HepG2 (cell line): ENCODE results near the gene EID1. TPM values are rescaled to one million over a fixed set of nuclear protein-coding genes. Genes with fewer than 3 reads are reported as not detected.
A peak's percentile ranks its signal among the peaks of the same experiment; 100 is the strongest.

Experiments
- GABPB1 ChIP-seq: IDR thresholded peaks from 2 replicates; pipeline ENCODE4 v1.6.1; 2016; ENCODE audit warnings: mild to moderate bottlenecking, missing genetic modification reagents, moderate library complexity, missing compliant biosample characterization
- HNRNPLL ChIP-seq: fragments of 200-400 bp; formaldehyde crosslinking; IDR thresholded peaks from 2 replicates; pipeline ENCODE4 v1.6.1; 2017; ENCODE audit warnings: mild to moderate bottlenecking, low read depth, low read length; ENCODE audit not compliant: poor library complexity, severe bottlenecking
- MAX ChIP-seq: IDR thresholded peaks from 2 replicates; pipeline ENCODE4 v1.6.1; 2012; ENCODE audit warnings: inconsistent platforms
- PBX2 ChIP-seq: IDR thresholded peaks from 2 replicates; pipeline ENCODE4 v1.6.1; 2016; ENCODE audit warnings: control low read depth
- SRSF1 ChIP-seq: fragments of 200-400 bp; formaldehyde crosslinking; optimal IDR thresholded peaks from 2 replicates; pipeline ENCODE3; 2017; ENCODE audit warnings: mild to moderate bottlenecking, low read depth, low read length, moderate library complexity
- ZBTB38 ChIP-seq: sonication (generic); formaldehyde crosslinking; IDR thresholded peaks from 2 replicates; pipeline ENCODE4 v1.5.1; 2020; ENCODE audit warnings: mild to moderate bottlenecking, missing genetic modification reagents
- ZNF549 ChIP-seq: sonication (generic); formaldehyde crosslinking; IDR thresholded peaks from 2 replicates; pipeline ENCODE4 v1.5.0; 2020; ENCODE audit warnings: missing genetic modification reagents
- ZNF687 ChIP-seq: sonication (generic); formaldehyde crosslinking; IDR thresholded peaks from 2 replicates; pipeline ENCODE4 v1.5.1; 2020; ENCODE audit warnings: mild to moderate bottlenecking, missing genetic modification reagents, moderate library complexity
- polyA plus RNA-seq, 8 experiments: library from polyadenylated mRNA; depleted of rRNA in 3 of 8; stranded (reverse) in 7 of 8; unstranded in 1 of 8; fragments of >200 nt; fragmentation: Illumina TruSeq in 4 of 8; extraction: Trizol in 4 of 8; gene quantifications; 2 replicates each; pipeline versions ENCODE4 v1.2.1 to v1.2.3, GENCODE V29; 2011 to 2016; ENCODE audit warnings: low read depth in 4 of 8, missing spikeins in 1 of 8, mixed read lengths in 1 of 8; ENCODE audit not compliant: insufficient read depth in 1 of 8
- total RNA-seq, 5 experiments: library from RNA; depleted of rRNA; stranded (reverse); fragments of >200 nt; fragmentation: Illumina TruSeq; extraction: Trizol; gene quantifications; 2 replicates each; pipeline ENCODE4 v1.2.3, GENCODE V29; 2016; ENCODE audit warnings: low read depth in 1 of 5
- TF ChIP-seq, protein P1 (sequence below): sonication (generic); formaldehyde crosslinking; IDR thresholded peaks from 2 replicates; pipeline ENCODE4 v1.4.0; 2020; ENCODE audit warnings: low read depth, mild to moderate bottlenecking, missing genetic modification reagents

EID1 gene
- total and polyA plus RNA-seq, 2 of the 13 experiments (the other 11 are each of a cell fraction or from before 2014, with no cell fraction given): 2.2 to 5.4 TPM

DNA sequence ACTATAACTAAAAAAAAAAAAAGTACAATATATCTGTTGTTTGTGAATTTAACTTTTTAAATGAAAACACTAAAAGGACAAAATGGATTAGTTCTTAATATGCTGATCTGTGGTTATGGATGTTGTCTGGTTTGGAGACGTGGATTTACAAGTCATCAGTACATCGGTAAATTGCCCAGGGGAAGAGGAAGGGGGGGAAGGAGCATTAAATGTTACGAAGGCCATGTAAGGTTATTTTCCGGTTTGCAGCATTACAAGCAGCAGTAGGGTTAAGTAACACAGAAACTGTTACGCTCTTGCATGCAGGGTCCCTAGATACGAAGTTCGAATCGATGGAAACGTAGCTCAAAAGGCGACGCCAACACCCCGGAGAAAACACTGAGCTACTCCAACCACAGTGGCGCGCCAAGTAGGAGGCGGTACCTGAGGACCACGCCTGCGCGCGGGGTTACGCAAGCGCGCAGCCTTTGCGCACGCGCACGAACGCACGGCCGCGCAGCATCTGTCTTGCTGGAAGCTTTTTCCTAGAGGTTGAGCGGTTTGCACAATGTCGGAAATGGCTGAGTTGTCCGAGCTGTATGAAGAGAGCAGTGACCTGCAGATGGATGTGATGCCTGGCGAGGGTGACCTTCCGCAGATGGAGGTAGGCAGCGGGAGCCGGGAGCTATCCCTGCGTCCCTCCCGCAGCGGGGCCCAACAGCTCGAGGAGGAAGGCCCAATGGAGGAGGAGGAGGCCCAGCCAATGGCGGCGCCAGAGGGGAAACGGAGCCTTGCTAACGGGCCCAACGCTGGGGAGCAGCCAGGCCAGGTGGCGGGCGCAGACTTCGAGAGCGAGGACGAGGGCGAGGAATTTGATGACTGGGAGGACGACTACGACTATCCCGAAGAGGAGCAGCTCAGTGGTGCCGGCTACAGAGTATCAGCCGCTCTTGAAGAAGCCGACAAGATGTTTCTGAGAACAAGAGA, at the start of gene EID1 (continued):
- no peak for TF ChIP-seq SRSF1
- peak; percentile 63 for TF ChIP-seq HNRNPLL
- peak; percentile 39; the same call in 1 of the 2 replicates for TF ChIP-seq GABPB1 (CRISPR knock-in tag)
- TF ChIP-seq MAX: 0 out of 2 replicates have a peak, but pooled peaks have one; percentile 20
- TF ChIP-seq ZNF687 (CRISPR knock-in tag): peak; percentile 69
- TF ChIP-seq PBX2 (CRISPR knock-in tag): no peak
- TF ChIP-seq, protein P1, sequence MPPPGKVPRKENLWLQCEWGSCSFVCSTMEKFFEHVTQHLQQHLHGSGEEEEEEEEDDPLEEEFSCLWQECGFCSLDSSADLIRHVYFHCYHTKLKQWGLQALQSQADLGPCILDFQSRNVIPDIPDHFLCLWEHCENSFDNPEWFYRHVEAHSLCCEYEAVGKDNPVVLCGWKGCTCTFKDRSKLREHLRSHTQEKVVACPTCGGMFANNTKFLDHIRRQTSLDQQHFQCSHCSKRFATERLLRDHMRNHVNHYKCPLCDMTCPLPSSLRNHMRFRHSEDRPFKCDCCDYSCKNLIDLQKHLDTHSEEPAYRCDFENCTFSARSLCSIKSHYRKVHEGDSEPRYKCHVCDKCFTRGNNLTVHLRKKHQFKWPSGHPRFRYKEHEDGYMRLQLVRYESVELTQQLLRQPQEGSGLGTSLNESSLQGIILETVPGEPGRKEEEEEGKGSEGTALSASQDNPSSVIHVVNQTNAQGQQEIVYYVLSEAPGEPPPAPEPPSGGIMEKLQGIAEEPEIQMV: no peak
- peak; percentile 37; the same call in 1 of the 2 replicates for TF ChIP-seq ZBTB38
- TF ChIP-seq ZNF549: no peak
